K562 (cell line): ENCODE results near the gene LYPD4. TPM values are rescaled to one million over a fixed set of nuclear protein-coding genes. Genes with fewer than 3 reads are reported as not detected.

Source experiments
- CEBPB ChIP-seq: fragments of 450-650 bp; IDR thresholded peaks from 2 replicates; pipeline ENCODE4 v1.6.1; 2016; ENCODE audit warnings: missing genetic modification characterization, missing compliant biosample characterization
- KAT8 ChIP-seq: fragments of 450-650 bp; IDR thresholded peaks from 2 replicates; pipeline ENCODE4 v1.6.1; 2016; ENCODE audit warnings: low read depth, mild to moderate bottlenecking
- MEF2D ChIP-seq: conservative IDR thresholded peaks from 2 replicates; pipeline ENCODE4 v1.6.1; 2016; ENCODE audit warnings: low read depth, missing genetic modification characterization, missing compliant biosample characterization
- polyA plus RNA-seq, 8 experiments: library from polyadenylated mRNA; depleted of rRNA in 4 of 8; stranded (reverse) in 5 of 8; unstranded in 3 of 8; fragments of >200 nt; fragmentation: Nextera tagmentation in 2 of 8; fragmentation: Illumina TruSeq in 1 of 8; extraction: Ambion mirVana in 2 of 8; extraction: Trizol in 1 of 8; gene quantifications; 2 replicates each; pipeline versions ENCODE4 v1.2.1 to v1.2.3, GENCODE V29; 2011 to 2014; ENCODE audit warnings: inconsistent platforms in 1 of 8, missing spikeins in 1 of 8
- total RNA-seq, 7 experiments: library from RNA; depleted of rRNA in 6 of 7; stranded (reverse); fragments of >200 nt in 6 of 7; fragmentation: Illumina TruSeq in 2 of 7; extraction: Trizol in 2 of 7; gene quantifications; 2 replicates each; pipeline versions ENCODE4 v1.2.1 to v1.2.3, GENCODE V29; 2011 to 2021; ENCODE audit warnings: low replicate concordance in 1 of 7
- TF ChIP-seq, protein P1 (sequence below): fragments of 250-450 bp; sonication (Bioruptor Pico); IDR thresholded peaks from 2 replicates; pipeline ENCODE4 v1.4.0; 2020; ENCODE audit warnings: borderline replicate concordance
- TF ChIP-seq, protein P2 (sequence below), 3 experiments: IDR thresholded peaks in 2 of 3; conservative IDR thresholded peaks in 1 of 3; 2 replicates each; pipeline ENCODE4 v1.5.1; 2011 to 2012; ENCODE audit warnings: low read length in 3 of 3, mild to moderate bottlenecking in 3 of 3, control low read depth in 2 of 3, improper control_type of control experiment in 1 of 3, inconsistent platforms in 1 of 3, low read depth in 1 of 3, mixed read lengths in 1 of 3, moderate library complexity in 1 of 3; ENCODE audit not compliant: insufficient read depth in 2 of 3
- TF ChIP-seq, protein P3 (sequence below): sonication (generic); formaldehyde crosslinking; IDR thresholded peaks from 2 replicates; pipeline ENCODE4 v1.8.0; 2022; ENCODE audit warnings: mild to moderate bottlenecking, missing genetic modification reagents

LYPD4 gene
- total and polyA plus RNA-seq, 9 of the 15 experiments (the other 6 are each of a cell fraction or from before 2014, with no cell fraction given) = 0.11 TPM; not detected in 8

DNA sequence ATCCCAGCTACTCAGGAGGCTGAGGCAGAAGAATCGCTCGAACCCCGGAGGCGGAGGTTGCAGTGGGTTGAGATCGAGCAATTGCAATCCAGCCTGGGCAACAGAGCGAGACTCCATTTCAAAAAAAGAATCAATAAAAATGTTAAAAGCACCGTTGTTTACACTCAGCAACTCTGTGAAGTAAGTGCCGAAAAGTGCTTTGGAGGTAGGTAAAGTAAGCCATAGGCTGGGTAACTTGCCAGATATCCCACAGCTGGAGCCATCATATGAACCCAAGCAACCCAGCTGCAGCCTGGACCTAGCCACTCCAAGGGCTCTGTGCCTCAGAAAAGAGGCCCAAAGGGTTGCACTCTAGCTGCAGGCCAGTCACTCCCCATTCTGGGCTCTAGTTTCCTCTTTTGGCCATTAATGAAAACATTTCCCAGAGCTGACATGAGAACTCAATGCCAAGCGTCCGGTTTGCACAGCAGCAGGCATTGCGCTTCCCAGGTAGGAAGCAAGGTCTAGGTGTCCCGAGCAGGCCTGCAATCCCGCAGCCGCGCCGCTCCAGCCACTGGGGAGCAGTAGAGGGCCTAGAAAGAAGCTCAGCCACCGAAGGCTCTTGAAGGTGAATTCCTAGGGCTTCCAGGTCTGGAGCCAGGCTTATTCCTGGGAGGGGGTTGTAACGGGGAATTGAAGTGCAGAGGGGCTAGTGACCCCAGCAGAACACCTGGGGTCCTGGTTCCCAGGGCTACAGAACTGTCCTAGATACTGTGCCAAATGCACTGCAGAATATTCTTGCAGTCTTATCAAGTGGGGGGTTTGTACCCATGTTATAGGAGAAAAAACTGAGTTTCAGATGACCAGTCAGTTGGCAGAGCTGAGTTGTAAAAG, 28.5 kb upstream of the LYPD4 start (continued):
- TF ChIP-seq, protein P1, sequence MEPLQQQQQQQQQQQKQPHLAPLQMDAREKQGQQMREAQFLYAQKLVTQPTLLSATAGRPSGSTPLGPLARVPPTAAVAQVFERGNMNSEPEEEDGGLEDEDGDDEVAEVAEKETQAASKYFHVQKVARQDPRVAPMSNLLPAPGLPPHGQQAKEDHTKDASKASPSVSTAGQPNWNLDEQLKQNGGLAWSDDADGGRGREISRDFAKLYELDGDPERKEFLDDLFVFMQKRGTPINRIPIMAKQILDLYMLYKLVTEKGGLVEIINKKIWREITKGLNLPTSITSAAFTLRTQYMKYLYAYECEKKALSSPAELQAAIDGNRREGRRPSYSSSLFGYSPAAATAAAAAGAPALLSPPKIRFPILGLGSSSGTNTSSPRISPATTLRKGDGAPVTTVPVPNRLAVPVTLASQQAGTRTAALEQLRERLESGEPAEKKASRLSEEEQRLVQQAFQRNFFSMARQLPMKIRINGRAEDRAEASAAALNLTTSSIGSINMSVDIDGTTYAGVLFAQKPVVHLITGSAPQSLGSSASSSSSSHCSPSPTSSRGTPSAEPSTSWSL = no peak
- no peak for TF ChIP-seq MEF2D (tag)
- no peak for TF ChIP-seq CEBPB (tag)
- TF ChIP-seq, protein P2, sequence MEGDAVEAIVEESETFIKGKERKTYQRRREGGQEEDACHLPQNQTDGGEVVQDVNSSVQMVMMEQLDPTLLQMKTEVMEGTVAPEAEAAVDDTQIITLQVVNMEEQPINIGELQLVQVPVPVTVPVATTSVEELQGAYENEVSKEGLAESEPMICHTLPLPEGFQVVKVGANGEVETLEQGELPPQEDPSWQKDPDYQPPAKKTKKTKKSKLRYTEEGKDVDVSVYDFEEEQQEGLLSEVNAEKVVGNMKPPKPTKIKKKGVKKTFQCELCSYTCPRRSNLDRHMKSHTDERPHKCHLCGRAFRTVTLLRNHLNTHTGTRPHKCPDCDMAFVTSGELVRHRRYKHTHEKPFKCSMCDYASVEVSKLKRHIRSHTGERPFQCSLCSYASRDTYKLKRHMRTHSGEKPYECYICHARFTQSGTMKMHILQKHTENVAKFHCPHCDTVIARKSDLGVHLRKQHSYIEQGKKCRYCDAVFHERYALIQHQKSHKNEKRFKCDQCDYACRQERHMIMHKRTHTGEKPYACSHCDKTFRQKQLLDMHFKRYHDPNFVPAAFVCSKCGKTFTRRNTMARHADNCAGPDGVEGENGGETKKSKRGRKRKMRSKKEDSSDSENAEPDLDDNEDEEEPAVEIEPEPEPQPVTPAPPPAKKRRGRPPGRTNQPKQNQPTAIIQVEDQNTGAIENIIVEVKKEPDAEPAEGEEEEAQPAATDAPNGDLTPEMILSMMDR (IDR thresholded peaks at IDR 0.05 in 2 of 3, conservative IDR thresholded peaks at IDR 0.05 in 1 of 3; ENCODE audit: insufficient read depth in 2 of 3, low read depth in 1 of 3, low read length in 3 of 3) = peak; percentile 89 to 93 (median 91)
- TF ChIP-seq, protein P3, sequence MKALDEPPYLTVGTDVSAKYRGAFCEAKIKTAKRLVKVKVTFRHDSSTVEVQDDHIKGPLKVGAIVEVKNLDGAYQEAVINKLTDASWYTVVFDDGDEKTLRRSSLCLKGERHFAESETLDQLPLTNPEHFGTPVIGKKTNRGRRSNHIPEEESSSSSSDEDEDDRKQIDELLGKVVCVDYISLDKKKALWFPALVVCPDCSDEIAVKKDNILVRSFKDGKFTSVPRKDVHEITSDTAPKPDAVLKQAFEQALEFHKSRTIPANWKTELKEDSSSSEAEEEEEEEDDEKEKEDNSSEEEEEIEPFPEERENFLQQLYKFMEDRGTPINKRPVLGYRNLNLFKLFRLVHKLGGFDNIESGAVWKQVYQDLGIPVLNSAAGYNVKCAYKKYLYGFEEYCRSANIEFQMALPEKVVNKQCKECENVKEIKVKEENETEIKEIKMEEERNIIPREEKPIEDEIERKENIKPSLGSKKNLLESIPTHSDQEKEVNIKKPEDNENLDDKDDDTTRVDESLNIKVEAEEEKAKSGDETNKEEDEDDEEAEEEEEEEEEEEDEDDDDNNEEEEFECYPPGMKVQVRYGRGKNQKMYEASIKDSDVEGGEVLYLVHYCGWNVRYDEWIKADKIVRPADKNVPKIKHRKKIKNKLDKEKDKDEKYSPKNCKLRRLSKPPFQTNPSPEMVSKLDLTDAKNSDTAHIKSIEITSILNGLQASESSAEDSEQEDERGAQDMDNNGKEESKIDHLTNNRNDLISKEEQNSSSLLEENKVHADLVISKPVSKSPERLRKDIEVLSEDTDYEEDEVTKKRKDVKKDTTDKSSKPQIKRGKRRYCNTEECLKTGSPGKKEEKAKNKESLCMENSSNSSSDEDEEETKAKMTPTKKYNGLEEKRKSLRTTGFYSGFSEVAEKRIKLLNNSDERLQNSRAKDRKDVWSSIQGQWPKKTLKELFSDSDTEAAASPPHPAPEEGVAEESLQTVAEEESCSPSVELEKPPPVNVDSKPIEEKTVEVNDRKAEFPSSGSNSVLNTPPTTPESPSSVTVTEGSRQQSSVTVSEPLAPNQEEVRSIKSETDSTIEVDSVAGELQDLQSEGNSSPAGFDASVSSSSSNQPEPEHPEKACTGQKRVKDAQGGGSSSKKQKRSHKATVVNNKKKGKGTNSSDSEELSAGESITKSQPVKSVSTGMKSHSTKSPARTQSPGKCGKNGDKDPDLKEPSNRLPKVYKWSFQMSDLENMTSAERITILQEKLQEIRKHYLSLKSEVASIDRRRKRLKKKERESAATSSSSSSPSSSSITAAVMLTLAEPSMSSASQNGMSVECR (CRISPR knock-in tag) = peak; percentile 24; the same call in 1 of the 2 replicates
- no peak for TF ChIP-seq KAT8
